Astrocyte (in vitro differentiated cells and primary cell): ENCODE results near the gene CXCR4. TPM values are rescaled to one million over a fixed set of nuclear protein-coding genes. Genes with fewer than 3 reads are reported as not detected.

Experiments used
- DNase-seq: peaks from one replicate; pipeline ENCODE4 v3.0.0-alpha.2; 2010; ENCODE audit warnings: low read depth
- FAIRE-seq: peaks from 2 replicates; lab custom pipeline; 2011; peaks lifted over from hg19 to GRCh38; lab: Jason Lieb, UNC
- H2AFZ ChIP-seq: 2 replicates; pipeline ENCODE4 v1.6.0; 2012; ENCODE audit warnings: low read depth, low read length, inconsistent platforms
- H3K27ac ChIP-seq: 2 replicates; pipeline ENCODE4 v1.5.1; 2011; ENCODE audit warnings: low read depth, low read length, inconsistent platforms
- H3K27me3 ChIP-seq: 2 replicates; pipeline ENCODE4 v1.6.0; 2011; ENCODE audit warnings: low read length, inconsistent platforms; ENCODE audit not compliant: insufficient read depth
- H3K36me3 ChIP-seq: 2 replicates; pipeline ENCODE4 v1.5.1; 2011; ENCODE audit warnings: low read length, inconsistent platforms; ENCODE audit not compliant: insufficient read depth
- H3K4me1 ChIP-seq: 2 replicates; pipeline ENCODE4 v1.5.1; 2011; ENCODE audit warnings: low read length, inconsistent platforms; ENCODE audit not compliant: insufficient read depth
- H3K4me2 ChIP-seq: 2 replicates; pipeline ENCODE4 v1.6.0; 2012; ENCODE audit warnings: low read length, inconsistent platforms
- H3K4me3 ChIP-seq: 2 replicates; pipeline ENCODE4 v1.5.1; 2011; ENCODE audit warnings: low read depth, mild to moderate bottlenecking, low read length, inconsistent platforms; ENCODE audit not compliant: insufficient read depth
- H3K79me2 ChIP-seq: 2 replicates; pipeline ENCODE4 v1.6.0; 2012; ENCODE audit warnings: mild to moderate bottlenecking, low read length, inconsistent platforms; ENCODE audit not compliant: insufficient read depth
- H3K9ac ChIP-seq: 2 replicates; pipeline ENCODE4 v1.6.0; 2012; ENCODE audit warnings: mild to moderate bottlenecking, low read length, inconsistent platforms
- H3K9me3 ChIP-seq: 2 replicates; pipeline ENCODE4 v1.5.1; 2012; ENCODE audit warnings: low read depth, mild to moderate bottlenecking, low read length, inconsistent platforms; ENCODE audit not compliant: insufficient read depth
- H4K20me1 ChIP-seq: 2 replicates; pipeline ENCODE4 v1.6.0; 2012; ENCODE audit warnings: low read length, inconsistent platforms; ENCODE audit not compliant: insufficient read depth
- H3K27ac Mint-ChIP-seq: one replicate; pipeline ENCODE4 v1.8.0; 2021; ENCODE audit warnings: mild to moderate bottlenecking, mixed read lengths; ENCODE audit not compliant: unreplicated experiment
- H3K27me3 Mint-ChIP-seq: one replicate; pipeline ENCODE4 v1.8.0; 2021; ENCODE audit warnings: low read depth, mixed read lengths; ENCODE audit not compliant: unreplicated experiment
- H3K36me3 Mint-ChIP-seq: one replicate; pipeline ENCODE4 v1.8.0; 2021; ENCODE audit warnings: low read depth, mixed read lengths; ENCODE audit not compliant: unreplicated experiment
- H3K4me1 Mint-ChIP-seq: one replicate; pipeline ENCODE4 v1.8.0; 2021; ENCODE audit warnings: low read depth, mixed read lengths; ENCODE audit not compliant: unreplicated experiment
- H3K4me3 Mint-ChIP-seq: one replicate; pipeline ENCODE4 v1.8.0; 2021; ENCODE audit warnings: mild to moderate bottlenecking, moderate library complexity, mixed read lengths; ENCODE audit not compliant: unreplicated experiment
- H3K9me3 Mint-ChIP-seq: one replicate; pipeline ENCODE4 v1.8.0; 2021; ENCODE audit warnings: mild to moderate bottlenecking, mixed read lengths; ENCODE audit not compliant: unreplicated experiment
- EZH2 ChIP-seq: IDR thresholded peaks from 2 replicates; pipeline ENCODE4 v1.6.1; 2012; ENCODE audit warnings: mild to moderate bottlenecking, low read length, inconsistent platforms; ENCODE audit not compliant: insufficient read depth
- total RNA-seq: library from RNA; stranded (reverse); gene quantifications from 2 replicates; pipeline ENCODE4 v1.2.1, GENCODE V29; 2021
- TF ChIP-seq, protein P1 (sequence below): IDR thresholded peaks from 2 replicates; pipeline ENCODE4 v1.5.1; 2011; ENCODE audit warnings: low read depth, mild to moderate bottlenecking, inconsistent platforms, low read length, moderate library complexity; ENCODE audit not compliant: insufficient read depth

CXCR4 gene
- total RNA-seq, 1 donor from 2014 or later = 4.1 TPM

DNA sequence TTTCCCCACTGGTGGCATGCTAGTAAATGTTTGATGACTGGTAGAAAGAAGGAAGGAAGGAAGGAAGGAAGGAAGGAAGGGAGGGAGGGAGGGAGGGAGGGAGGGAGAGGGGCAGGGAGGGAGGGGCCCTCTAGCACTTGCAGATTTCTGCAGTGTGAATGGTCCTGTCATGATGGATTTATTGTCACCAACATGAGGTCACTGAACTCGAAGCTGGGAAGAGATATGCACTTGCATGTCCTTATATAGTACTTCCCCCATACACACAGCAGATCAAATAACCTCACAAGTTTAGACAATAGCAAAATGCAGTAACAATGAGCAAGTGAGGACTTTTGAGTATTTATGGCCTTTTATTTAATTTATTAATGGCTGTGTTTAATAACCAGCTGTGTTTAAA, 44.5 kb upstream of the CXCR4 start:
- Histone ChIP-seq H4K20me1 (no peaks in the 10 kb centered on the region), H3K79me2 (no peaks in the 10 kb centered on the region), H2AFZ (no peak overlapping the region), H3K36me3 (no peaks in the 10 kb centered on the region), H3K27me3 (no peaks in the 10 kb centered on the region), H3K27ac (no peak overlapping the region), H3K9ac (no peak overlapping the region), H3K4me2 (no peak overlapping the region), H3K9me3 (no peaks in the 10 kb centered on the region), H3K4me1 (no peaks in the 10 kb centered on the region), H3K4me3 (no peak overlapping the region)
- no peak for DNase-seq
- Mint-ChIP-seq H3K36me3 (no peaks in the 10 kb centered on the region), H3K9me3 (no peaks in the 10 kb centered on the region), H3K27me3 (peaks cover under 1% of the 10 kb centered on the region), H3K4me1 (no peaks in the 10 kb centered on the region), H3K27ac (no peak overlapping the region), H3K4me3 (no peak overlapping the region)
- FAIRE-seq = no peak
- TF ChIP-seq, protein P1, sequence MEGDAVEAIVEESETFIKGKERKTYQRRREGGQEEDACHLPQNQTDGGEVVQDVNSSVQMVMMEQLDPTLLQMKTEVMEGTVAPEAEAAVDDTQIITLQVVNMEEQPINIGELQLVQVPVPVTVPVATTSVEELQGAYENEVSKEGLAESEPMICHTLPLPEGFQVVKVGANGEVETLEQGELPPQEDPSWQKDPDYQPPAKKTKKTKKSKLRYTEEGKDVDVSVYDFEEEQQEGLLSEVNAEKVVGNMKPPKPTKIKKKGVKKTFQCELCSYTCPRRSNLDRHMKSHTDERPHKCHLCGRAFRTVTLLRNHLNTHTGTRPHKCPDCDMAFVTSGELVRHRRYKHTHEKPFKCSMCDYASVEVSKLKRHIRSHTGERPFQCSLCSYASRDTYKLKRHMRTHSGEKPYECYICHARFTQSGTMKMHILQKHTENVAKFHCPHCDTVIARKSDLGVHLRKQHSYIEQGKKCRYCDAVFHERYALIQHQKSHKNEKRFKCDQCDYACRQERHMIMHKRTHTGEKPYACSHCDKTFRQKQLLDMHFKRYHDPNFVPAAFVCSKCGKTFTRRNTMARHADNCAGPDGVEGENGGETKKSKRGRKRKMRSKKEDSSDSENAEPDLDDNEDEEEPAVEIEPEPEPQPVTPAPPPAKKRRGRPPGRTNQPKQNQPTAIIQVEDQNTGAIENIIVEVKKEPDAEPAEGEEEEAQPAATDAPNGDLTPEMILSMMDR = no peak
- no peak for TF ChIP-seq EZH2

DNA sequence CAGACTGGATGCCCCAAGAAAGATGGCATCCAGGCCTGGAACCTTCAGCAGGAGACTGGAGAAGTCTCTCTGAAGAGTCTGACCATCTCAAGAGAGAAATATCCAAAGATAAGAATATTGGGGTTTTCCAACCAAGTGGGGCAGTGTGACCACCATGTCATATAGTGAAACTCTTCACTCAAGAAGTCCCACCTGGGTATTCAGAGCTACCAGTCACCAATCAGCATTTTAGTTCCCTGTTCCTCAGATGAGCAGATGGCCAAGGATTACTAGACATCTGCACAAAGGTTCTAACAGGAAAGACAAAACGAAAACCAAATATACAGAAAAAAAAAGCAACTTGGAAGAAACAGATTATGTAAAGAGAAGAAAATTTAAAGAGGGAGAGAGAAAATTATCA, 38.5 kb upstream of the CXCR4 start:
- Mint-ChIP-seq H3K9me3 (no peaks in the 10 kb centered on the region), H3K4me1 (no peaks in the 10 kb centered on the region), H3K4me3 (no peak overlapping the region), H3K27ac (no peak overlapping the region), H3K27me3 (no peaks in the 10 kb centered on the region), H3K36me3 (no peaks in the 10 kb centered on the region)
- no peak for FAIRE-seq
- TF ChIP-seq, protein P1 = no peak
- no peak for TF ChIP-seq EZH2
- H3K27me3 ChIP-seq = no peaks in the 10 kb centered on the region
- no peak overlapping the region for H2AFZ ChIP-seq
- H3K4me3 ChIP-seq = no peak overlapping the region
- H3K79me2 ChIP-seq = no peaks in the 10 kb centered on the region
- H3K27ac ChIP-seq = no peak overlapping the region
- H3K36me3 ChIP-seq = no peaks in the 10 kb centered on the region
- no peak for DNase-seq
- no peaks in the 10 kb centered on the region for H3K9me3 ChIP-seq
- H3K4me2 ChIP-seq = no peak overlapping the region
- H3K4me1 ChIP-seq = no peaks in the 10 kb centered on the region
- no peaks in the 10 kb centered on the region for H4K20me1 ChIP-seq
- no peak overlapping the region for H3K9ac ChIP-seq

DNA sequence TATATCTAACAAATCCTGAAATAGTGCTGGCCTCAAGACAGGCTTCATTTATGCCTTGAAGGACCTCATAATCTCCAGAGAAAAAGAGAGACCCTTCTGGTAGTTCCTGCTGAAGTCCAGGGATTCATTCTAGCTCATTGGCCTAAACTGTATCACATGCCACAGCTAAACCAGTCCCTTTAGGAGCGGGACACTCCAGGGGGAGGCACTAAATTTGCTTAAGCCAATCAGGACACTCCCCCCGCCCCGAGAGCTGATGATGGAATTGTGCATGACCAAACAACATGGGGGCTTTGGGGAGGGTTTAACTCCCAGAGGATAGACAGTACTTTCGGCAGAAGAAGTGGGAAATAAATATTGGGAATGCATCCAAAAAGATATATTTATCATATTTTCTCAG, 36.4 kb upstream of the CXCR4 start:
- Histone ChIP-seq H3K36me3 (no peaks in the 10 kb centered on the region), H3K9me3 (no peaks in the 10 kb centered on the region), H3K4me3 (no peak overlapping the region), H3K4me2 (no peak overlapping the region), H3K27me3 (no peaks in the 10 kb centered on the region), H4K20me1 (no peaks in the 10 kb centered on the region), H3K27ac (no peak overlapping the region), H2AFZ (no peak overlapping the region), H3K9ac (no peak overlapping the region), H3K4me1 (no peaks in the 10 kb centered on the region), H3K79me2 (no peaks in the 10 kb centered on the region)
- FAIRE-seq (no peak), DNase-seq (no peak)
- no peaks in the 10 kb centered on the region for H3K4me1 Mint-ChIP-seq
- no peak overlapping the region for H3K27ac Mint-ChIP-seq
- no peaks in the 10 kb centered on the region for H3K9me3 Mint-ChIP-seq
- no peak overlapping the region for H3K4me3 Mint-ChIP-seq
- H3K27me3 Mint-ChIP-seq = peaks cover 8% of the 10 kb centered on the region
- TF ChIP-seq EZH2 = no peak
- TF ChIP-seq, protein P1 = no peak
- no peaks in the 10 kb centered on the region for H3K36me3 Mint-ChIP-seq
